HepG2 (cell line): ENCODE measurements around the gene OPRM1. TPM values are rescaled to one million over a fixed set of nuclear protein-coding genes. Genes with fewer than 3 reads are reported as not detected.

Experiments
- ELK4 ChIP-seq: sonication (generic); formaldehyde crosslinking; IDR thresholded peaks from 2 replicates; pipeline ENCODE4 v1.9.0; 2021; ENCODE audit warnings: missing genetic modification reagents, borderline replicate concordance
- ETS1 ChIP-seq: sonication (generic); formaldehyde crosslinking; IDR thresholded peaks from 2 replicates; pipeline ENCODE4 v1.4.0; 2020; ENCODE audit warnings: missing genetic modification reagents
- GFI1 ChIP-seq: sonication (generic); formaldehyde crosslinking; IDR thresholded peaks from 2 replicates; pipeline ENCODE4 v1.5.0; 2020; ENCODE audit warnings: missing genetic modification reagents, mild to moderate bottlenecking, borderline replicate concordance
- KDM5A ChIP-seq: fragments of 200-600 bp; sonication (generic); IDR thresholded peaks from 2 replicates; pipeline ENCODE4 v1.7.0; 2018; ENCODE audit warnings: antibody characterized with exemption, mild to moderate bottlenecking, low read length, borderline replicate concordance
- MIER2 ChIP-seq: IDR thresholded peaks from 2 replicates; pipeline ENCODE4 v1.6.1; 2016; ENCODE audit warnings: missing biosample characterization, missing genetic modification reagents
- PAF1 ChIP-seq: IDR thresholded peaks from 2 replicates; pipeline ENCODE4 v1.6.1; 2016; ENCODE audit warnings: missing genetic modification reagents, missing compliant biosample characterization
- REPIN1 ChIP-seq: sonication (generic); formaldehyde crosslinking; IDR thresholded peaks from 2 replicates; pipeline ENCODE4 v1.8.0; 2022; ENCODE audit warnings: missing genetic modification reagents, low read depth, mild to moderate bottlenecking, borderline replicate concordance
- SALL1 ChIP-seq: sonication (generic); formaldehyde crosslinking; IDR thresholded peaks from 2 replicates; pipeline ENCODE4 v1.8.0; 2022; ENCODE audit warnings: mild to moderate bottlenecking, missing genetic modification reagents
- SETDB1 ChIP-seq: sonication (generic); formaldehyde crosslinking; IDR thresholded peaks from 2 replicates; pipeline ENCODE4 v1.5.1; 2020; ENCODE audit warnings: missing genetic modification reagents, mild to moderate bottlenecking, borderline replicate concordance
- SNAPC2 ChIP-seq: sonication (generic); formaldehyde crosslinking; IDR thresholded peaks from 2 replicates; pipeline ENCODE4 v1.8.1; 2022; ENCODE audit warnings: mild to moderate bottlenecking, missing genetic modification reagents
- U2AF1 ChIP-seq: fragments of 200-400 bp; formaldehyde crosslinking; optimal IDR thresholded peaks from 2 replicates; pipeline ENCODE3; 2017; ENCODE audit warnings: mild to moderate bottlenecking, low read depth, low read length
- YEATS2 ChIP-seq: sonication (generic); formaldehyde crosslinking; IDR thresholded peaks from 2 replicates; pipeline ENCODE4 v1.4.0; 2020; ENCODE audit warnings: missing genetic modification reagents, borderline replicate concordance
- ZBTB3 ChIP-seq: sonication (generic); formaldehyde crosslinking; IDR thresholded peaks from 2 replicates; pipeline ENCODE4 v1.4.0; 2020; ENCODE audit warnings: low read depth, mild to moderate bottlenecking, moderate library complexity, missing genetic modification reagents, borderline replicate concordance
- ZFP1 ChIP-seq: IDR thresholded peaks from 2 replicates; pipeline ENCODE4 v1.6.1; 2016
- ZNF224 ChIP-seq: sonication (generic); formaldehyde crosslinking; IDR thresholded peaks from 2 replicates; pipeline ENCODE4 v1.5.0; 2020; ENCODE audit warnings: mild to moderate bottlenecking, missing genetic modification reagents
- ZNF24 ChIP-seq: fragments of 450-650 bp; IDR thresholded peaks from 2 replicates; pipeline ENCODE4 v1.6.1; 2017; ENCODE audit warnings: antibody characterized with exemption, mild to moderate bottlenecking
- ZNF460 ChIP-seq: sonication (generic); formaldehyde crosslinking; IDR thresholded peaks from 2 replicates; pipeline ENCODE4 v1.5.1; 2020; ENCODE audit warnings: missing genetic modification reagents, mild to moderate bottlenecking, borderline replicate concordance
- ZNF501 ChIP-seq: sonication (generic); formaldehyde crosslinking; IDR thresholded peaks from 2 replicates; pipeline ENCODE4 v1.5.1; 2020; ENCODE audit warnings: mild to moderate bottlenecking, moderate library complexity, missing genetic modification reagents
- polyA plus RNA-seq, 8 experiments: library from polyadenylated mRNA; depleted of rRNA in 3 of 8; stranded (reverse) in 7 of 8; unstranded in 1 of 8; fragments of >200 nt; fragmentation: Illumina TruSeq in 4 of 8; extraction: Trizol in 4 of 8; gene quantifications; 2 replicates each; pipeline versions ENCODE4 v1.2.1 to v1.2.3, GENCODE V29; 2011 to 2016; ENCODE audit warnings: low read depth in 4 of 8, missing spikeins in 1 of 8, mixed read lengths in 1 of 8; ENCODE audit not compliant: insufficient read depth in 1 of 8
- total RNA-seq, 5 experiments: library from RNA; depleted of rRNA; stranded (reverse); fragments of >200 nt; fragmentation: Illumina TruSeq; extraction: Trizol; gene quantifications; 2 replicates each; pipeline ENCODE4 v1.2.3, GENCODE V29; 2016; ENCODE audit warnings: low read depth in 1 of 5
- TF ChIP-seq, protein P1 (sequence below): sonication (generic); formaldehyde crosslinking; IDR thresholded peaks from 2 replicates; pipeline ENCODE4 v1.4.0; 2020; ENCODE audit warnings: missing genetic modification reagents, borderline replicate concordance

OPRM1 gene
- total and polyA plus RNA-seq, 2 of the 13 experiments (the other 11 are each of a cell fraction or from before 2014, with no cell fraction given), result not detected

DNA sequence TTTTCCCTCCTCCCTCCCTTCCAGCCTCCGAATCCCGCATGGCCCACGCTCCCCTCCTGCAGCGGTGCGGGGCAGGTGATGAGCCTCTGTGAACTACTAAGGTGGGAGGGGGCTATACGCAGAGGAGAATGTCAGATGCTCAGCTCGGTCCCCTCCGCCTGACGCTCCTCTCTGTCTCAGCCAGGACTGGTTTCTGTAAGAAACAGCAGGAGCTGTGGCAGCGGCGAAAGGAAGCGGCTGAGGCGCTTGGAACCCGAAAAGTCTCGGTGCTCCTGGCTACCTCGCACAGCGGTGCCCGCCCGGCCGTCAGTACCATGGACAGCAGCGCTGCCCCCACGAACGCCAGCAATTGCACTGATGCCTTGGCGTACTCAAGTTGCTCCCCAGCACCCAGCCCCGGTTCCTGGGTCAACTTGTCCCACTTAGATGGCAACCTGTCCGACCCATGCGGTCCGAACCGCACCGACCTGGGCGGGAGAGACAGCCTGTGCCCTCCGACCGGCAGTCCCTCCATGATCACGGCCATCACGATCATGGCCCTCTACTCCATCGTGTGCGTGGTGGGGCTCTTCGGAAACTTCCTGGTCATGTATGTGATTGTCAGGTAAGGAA lies at the start of gene OPRM1 (continued):
- TF ChIP-seq ELK4 (CRISPR knock-in tag), result no peak
- TF ChIP-seq KDM5A, result no peak
- no peak for TF ChIP-seq ZBTB3 (CRISPR knock-in tag)
- peak; percentile 54; the same call in 1 of the 2 replicates for TF ChIP-seq ZNF501
- TF ChIP-seq, protein P1, sequence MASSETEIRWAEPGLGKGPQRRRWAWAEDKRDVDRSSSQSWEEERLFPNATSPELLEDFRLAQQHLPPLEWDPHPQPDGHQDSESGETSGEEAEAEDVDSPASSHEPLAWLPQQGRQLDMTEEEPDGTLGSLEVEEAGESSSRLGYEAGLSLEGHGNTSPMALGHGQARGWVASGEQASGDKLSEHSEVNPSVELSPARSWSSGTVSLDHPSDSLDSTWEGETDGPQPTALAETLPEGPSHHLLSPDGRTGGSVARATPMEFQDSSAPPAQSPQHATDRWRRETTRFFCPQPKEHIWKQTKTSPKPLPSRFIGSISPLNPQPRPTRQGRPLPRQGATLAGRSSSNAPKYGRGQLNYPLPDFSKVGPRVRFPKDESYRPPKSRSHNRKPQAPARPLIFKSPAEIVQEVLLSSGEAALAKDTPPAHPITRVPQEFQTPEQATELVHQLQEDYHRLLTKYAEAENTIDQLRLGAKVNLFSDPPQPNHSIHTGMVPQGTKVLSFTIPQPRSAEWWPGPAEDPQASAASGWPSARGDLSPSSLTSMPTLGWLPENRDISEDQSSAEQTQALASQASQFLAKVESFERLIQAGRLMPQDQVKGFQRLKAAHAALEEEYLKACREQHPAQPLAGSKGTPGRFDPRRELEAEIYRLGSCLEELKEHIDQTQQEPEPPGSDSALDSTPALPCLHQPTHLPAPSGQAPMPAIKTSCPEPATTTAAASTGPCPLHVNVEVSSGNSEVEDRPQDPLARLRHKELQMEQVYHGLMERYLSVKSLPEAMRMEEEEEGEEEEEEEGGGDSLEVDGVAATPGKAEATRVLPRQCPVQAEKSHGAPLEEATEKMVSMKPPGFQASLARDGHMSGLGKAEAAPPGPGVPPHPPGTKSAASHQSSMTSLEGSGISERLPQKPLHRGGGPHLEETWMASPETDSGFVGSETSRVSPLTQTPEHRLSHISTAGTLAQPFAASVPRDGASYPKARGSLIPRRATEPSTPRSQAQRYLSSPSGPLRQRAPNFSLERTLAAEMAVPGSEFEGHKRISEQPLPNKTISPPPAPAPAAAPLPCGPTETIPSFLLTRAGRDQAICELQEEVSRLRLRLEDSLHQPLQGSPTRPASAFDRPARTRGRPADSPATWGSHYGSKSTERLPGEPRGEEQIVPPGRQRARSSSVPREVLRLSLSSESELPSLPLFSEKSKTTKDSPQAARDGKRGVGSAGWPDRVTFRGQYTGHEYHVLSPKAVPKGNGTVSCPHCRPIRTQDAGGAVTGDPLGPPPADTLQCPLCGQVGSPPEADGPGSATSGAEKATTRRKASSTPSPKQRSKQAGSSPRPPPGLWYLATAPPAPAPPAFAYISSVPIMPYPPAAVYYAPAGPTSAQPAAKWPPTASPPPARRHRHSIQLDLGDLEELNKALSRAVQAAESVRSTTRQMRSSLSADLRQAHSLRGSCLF (CRISPR knock-in tag), result peak; percentile 45; the same call in 1 of the 2 replicates
- no peak for TF ChIP-seq ZNF224 (CRISPR knock-in tag)
- no peak for TF ChIP-seq GFI1 (CRISPR knock-in tag)
- TF ChIP-seq SNAPC2, result peak; percentile 81; the same call in 1 of the 2 replicates
- no peak for TF ChIP-seq U2AF1
- peak; percentile 95 for TF ChIP-seq SALL1
- TF ChIP-seq ETS1 (CRISPR knock-in tag), result peak; percentile 94
- TF ChIP-seq ZNF24, result no peak
- no peak for TF ChIP-seq PAF1
- no peak for TF ChIP-seq ZFP1 (CRISPR knock-in tag)
- TF ChIP-seq REPIN1, result 0 out of 2 replicates have a peak, but pooled peaks have one; percentile 42
- TF ChIP-seq ZNF460 (CRISPR knock-in tag), result no peak
- no peak for TF ChIP-seq SETDB1 (CRISPR knock-in tag)
- TF ChIP-seq YEATS2 (CRISPR knock-in tag), result no peak
- TF ChIP-seq MIER2, result peak; percentile 98
